HG03558 (cell line): ENCODE data around the gene CD8B.
"Not testable (repeated sequence)": the region's sequence is repeated elsewhere in the genome, so short reads cannot be mapped to it uniquely, and the experiment has no call there.

Experiments used
- ATAC-seq: cut with Tn5 transposase; IDR thresholded peaks from one replicate; pipeline ENCODE4 v1.9.1; 2021; ENCODE audit warnings: moderate number of reproducible peaks; ENCODE audit not compliant: unreplicated experiment; ENCODE audit errors: extremely low read depth

CD8B gene

GRCh38 chr2:86861628-86862379 lies at the start of gene CD8B:
Gene CD8B (minus strand): TSS chr2:86861886. CDS start chr2:86861865, 21 bp downstream.
- ATAC-seq = not testable (repeated sequence)

DNA sequence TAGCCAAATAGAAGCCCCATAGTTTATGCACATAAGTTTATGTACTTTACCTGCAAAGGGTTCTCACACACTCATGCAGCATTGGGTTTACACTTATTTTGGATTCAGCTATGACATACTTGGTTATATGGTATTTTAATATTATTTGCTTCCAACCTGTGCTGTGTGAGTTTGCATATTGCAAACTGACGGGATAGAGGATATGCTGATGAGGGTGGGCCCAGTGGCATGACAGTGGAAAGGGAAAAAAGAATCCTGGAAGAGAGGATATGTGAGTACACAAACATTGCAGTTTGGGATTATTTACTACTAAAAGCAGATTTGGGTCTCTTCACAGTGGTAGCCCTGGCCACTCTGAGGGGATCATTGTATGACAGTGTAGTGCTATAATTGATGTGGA lies 44.2 kb upstream of the CD8B start:
- ATAC-seq = not testable (repeated sequence)

- ATAC-seq = not testable (repeated sequence)
These were observed 39.0 kb upstream of the CD8B start for GRCh38 chr2:86900687-86901086.

- not testable (repeated sequence) for ATAC-seq
These were observed 24.3 kb upstream of the CD8B start for GRCh38 chr2:86886026-86886425.

DNA sequence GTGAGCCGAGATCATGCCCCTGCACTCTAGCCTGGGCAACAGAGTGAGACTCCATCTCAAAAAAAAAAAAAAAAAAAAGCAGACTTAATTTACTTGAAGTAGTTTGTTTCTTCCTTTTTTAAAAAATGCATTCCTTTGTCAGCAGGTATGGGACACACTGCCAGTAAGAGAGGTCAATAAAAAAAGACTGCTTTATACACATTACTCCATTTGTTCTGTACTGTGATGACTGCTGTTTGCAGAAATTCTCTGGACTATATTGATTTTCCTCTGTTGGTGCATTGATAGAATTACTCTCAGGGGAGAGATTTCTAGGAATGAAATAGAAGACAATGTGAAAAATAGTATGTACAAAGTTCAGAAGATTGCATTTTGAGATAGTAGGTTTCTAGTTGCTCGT lies 21.2 kb upstream of the CD8B start:
- not testable (repeated sequence) for ATAC-seq

DNA sequence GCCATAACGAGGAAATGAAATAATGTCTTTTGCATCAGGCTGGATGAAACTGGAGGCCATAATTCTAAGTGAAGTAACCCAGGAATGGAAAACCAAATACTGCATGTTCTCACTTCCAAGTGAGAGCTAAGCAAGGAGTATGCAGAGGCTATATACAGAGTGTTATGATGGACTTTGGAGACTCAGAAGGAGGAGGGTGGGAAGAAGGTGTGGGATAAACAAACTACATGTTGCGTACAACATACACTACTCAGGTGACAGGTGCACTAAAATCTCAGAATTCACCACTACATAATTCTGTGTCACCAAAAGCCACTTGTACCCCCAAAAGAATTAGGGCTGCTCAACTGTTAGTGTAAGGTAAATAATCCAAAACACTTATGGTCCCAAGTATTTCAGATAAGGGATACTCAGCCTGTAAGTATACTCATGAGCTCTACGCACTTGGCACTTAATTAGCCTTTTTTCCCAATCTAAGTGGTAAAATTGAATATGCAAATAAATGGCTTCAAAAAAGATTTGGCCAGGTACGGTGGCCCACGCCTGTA lies 20.5 kb upstream of the CD8B start:
- ATAC-seq = not testable (repeated sequence)

DNA sequence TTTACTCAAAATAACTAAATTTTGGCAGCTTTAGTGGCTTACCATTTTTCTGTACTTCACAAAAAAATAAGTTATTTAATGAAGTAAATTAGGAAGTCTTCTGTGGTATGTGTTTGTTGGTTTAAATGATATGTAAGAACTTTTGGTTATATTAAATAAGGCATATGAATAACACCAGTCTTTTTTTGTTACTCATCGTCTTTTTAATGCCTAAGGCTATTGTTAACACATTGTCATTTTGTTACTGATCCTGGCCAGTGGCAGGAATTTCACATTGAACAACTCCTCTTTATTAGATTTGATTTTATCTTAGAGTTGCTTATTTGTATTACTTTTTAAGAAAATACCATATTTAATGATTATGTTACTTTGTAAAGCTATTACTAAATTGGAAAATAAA lies 17.3 kb upstream of the CD8B start:
- ATAC-seq = not testable (repeated sequence)

- ATAC-seq = not testable (repeated sequence)
These were observed 9.3 kb upstream of the CD8B start for GRCh38 chr2:86870941-86871340.

DNA sequence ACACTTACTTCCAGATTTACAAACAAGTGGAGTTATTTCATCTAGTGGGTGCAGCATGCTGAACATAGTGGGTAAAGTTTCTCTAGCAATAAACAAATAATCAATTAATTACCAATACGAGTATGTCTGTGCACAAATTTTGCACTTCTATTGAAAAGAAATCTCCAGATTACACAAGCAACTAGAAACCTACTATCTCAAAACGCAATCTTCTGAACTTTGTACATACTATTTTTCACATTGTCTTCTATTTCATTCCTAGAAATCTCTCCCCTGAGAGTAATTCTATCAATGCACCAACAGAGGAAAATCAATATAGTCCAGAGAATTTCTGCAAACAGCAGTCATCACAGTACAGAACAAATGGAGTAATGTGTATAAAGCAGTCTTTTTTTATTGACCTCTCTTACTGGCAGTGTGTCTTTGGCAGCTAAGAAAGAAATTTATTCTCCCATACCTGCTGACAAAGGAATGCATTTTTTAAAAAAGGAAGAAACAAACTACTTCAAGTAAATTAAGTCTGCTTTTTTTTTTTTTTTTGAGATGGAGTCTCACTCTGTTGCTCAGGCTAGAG lies 7.3 kb upstream of the CD8B start:
- not testable (repeated sequence) for ATAC-seq

DNA sequence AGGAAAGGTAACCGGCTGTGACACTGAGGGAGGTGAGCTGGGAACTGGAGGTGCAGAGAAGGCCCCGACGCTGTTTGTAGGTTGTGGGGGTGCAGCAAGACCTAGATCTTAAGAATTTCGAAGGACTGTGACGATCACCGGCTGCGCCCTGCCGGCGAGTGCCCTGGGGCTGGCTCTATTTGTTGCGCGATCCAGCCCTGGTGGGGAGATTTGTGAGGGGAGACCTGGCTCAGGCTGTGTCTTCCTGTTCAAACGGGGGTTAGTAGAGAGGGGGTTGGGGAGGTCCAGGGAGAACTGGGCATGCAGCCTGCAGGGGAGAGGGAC lies 656 bp upstream of the CD8B start:
- not testable (repeated sequence) for ATAC-seq

DNA sequence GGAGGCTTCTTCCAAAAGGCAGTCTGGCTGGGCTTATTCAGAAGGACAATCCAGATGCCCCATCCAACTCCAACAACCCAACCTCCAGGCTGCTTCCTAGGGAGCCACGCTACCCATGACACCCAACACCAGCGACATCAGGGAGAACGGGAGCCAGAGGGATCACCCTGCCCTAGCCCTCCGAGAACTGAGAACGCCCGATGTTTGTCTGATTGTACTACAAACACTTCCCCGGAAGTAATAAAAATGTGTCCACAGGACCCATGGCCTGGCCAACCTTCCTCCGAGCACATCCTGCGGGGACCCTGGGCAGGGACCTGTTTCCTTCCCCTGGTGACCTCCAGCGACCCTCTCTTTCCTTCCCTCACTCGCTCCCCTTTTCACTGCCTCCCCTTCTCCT lies 511 bp downstream of the CD8B start:
- not testable (repeated sequence) for ATAC-seq

- not testable (repeated sequence) for ATAC-seq
These were observed 1.1 kb downstream of the CD8B start for GRCh38 chr2:86860573-86860972.

DNA sequence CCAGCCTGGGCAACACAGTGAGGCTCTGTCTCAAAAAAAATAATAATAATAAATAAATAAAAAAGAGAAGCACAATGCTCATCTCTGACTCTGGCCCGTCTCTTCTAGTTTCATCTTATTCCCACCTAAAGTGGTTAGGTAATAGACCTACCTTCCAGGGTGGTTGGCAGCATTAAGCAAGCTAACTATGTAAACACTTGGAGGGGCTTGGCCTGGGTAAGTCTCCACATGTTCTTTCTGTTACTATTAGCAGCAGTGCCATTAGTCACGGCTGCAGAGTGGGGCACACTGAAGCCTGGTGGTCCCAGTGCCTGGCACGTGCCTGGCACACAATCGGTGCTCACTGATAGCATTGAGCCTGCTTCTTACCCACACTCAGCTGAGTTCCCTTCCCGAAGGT lies 4.0 kb downstream of the CD8B start:
- ATAC-seq = not testable (repeated sequence)

- not testable (repeated sequence) for ATAC-seq
These were observed 5.2 kb downstream of the CD8B start for GRCh38 chr2:86856498-86856897.

DNA sequence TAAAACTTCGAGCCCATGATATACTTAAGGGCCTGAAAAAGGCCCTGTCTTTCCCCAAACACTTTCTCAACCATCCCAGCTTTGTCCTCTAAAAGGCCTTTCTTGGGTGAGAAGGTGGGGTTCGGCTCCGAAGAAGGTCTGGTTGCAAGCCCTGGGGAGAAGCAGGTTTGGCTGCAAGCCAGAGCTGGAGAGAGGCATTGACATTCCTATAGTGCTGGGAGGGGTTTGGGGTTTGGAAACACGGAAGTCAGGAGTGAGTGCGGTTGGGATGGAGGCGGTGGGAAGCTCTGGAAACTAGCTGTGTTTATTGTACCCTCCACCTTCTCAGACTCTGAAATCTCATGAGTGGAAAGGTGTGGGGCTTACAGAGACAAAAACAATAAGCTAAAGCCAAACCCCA lies 5.7 kb downstream of the CD8B start:
- not testable (repeated sequence) for ATAC-seq

DNA sequence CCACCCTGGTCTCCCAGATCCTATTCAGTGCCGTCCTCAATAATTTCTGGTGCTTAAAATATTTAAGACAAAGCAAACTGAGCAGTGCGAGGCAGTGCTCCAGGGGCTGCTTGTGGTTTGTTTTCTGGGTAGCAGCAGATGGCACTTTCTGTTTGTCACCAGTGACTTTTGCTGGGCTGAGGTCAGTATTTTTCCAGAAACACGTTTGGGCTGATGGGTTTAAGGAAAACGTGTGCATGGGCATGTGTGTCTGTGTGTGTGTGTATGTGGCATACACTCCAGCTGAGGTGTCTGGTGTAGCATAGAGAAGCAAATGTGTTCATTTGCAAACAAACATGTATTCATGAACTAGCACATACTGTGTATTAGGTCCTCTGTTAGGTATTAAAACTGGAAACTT lies 10.1 kb downstream of the CD8B start:
- ATAC-seq = not testable (repeated sequence)

GRCh38 chr2:86842607-86843234 lies 19.0 kb downstream of the CD8B start:
- not testable (repeated sequence) for ATAC-seq

DNA sequence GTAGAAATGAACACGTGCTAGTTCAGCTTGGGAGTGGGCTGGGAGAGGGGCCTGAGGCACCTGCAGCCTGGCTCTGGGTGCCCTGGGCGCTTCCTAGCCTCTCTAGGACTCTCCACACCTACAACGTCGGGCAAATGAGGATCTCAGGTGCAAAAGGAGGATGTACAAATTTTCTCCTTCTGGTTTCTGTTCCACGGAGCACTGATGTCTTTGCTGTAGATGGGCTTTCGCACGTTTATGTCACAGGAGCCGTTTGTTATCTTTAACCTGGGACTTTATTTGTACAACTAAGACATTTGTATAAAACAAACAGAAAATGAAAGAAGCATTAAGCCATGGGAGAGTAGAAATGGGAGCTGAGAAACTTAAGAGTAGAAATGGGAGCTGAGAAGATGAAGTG lies 20.4 kb downstream of the CD8B start:
- ATAC-seq = not testable (repeated sequence)

- not testable (repeated sequence) for ATAC-seq
These were observed 21.7 kb downstream of the CD8B start for GRCh38 chr2:86839871-86840548.

DNA sequence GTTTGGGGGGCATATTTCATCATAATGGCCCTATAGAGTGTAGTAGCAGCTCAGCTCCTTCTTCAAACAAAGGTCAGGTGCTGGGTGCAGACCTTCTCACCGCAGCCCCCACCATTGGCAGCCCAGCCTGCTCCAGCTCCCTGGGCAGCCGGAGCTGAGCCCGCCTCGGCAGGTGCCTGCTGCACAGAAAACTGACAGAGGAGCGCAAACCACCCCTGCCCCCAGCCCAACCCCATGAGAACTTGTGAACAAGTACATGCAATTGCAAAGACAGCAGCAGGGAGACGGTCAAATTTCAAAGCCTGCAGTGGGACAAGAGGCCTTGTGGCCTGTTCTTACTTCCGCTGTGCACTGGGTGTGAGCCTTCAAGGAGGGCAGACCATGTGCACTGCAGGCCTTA lies 22.2 kb downstream of the CD8B start:
- ATAC-seq = not testable (repeated sequence)

DNA sequence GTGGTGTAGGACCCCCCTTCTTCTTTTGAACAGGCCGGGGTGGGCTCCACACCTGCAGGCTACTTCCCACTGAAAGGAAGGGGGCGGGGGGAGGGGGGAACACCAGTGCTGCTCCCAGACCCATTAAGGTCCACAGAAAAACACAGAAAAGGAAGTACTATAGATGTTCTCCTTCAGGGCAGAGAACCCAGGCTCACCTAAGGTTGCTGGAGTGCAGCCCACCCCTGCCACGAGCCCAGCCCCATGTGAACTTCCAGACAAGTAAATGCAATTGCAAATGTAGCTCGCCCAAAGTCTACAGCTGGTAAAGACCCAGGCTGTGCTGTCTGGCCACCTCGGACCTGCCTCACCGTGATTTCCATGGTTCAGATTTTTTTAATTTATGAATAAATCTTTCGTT lies 24.0 kb downstream of the CD8B start:
- ATAC-seq = not testable (repeated sequence)
